ENCODE data around the gene LEFTY2. TPM values are rescaled to one million over a fixed set of nuclear protein-coding genes. Genes with fewer than 3 reads are reported as not detected.
A peak's percentile ranks its signal among the peaks of the same experiment; 100 is the strongest.
"Not testable (repeated sequence)": the region's sequence is repeated elsewhere in the genome, so short reads cannot be mapped to it uniquely, and the experiment has no call there.

Gene LEFTY2
- total RNA-seq, 2 donors from 2014 or later = 0.99 to 8.0 TPM

GRCh38 chr1:225888289-225888897 lies 52.6 kb downstream of the LEFTY2 start:
- no peak for DNase-seq
- Histone ChIP-seq H3K27me3 (no peaks in the 10 kb centered on the region), H3K9me3 (no peaks in the 10 kb centered on the region), H3K4me1 (peaks cover 68% of the 10 kb centered on the region), H3K36me3 (replicated peaks in 1 of 2; ENCODE audit: insufficient read depth in 1 of 2, low read depth in 2 of 2) (no peaks in the 10 kb centered on the region), H3K4me3 (no peak overlapping the region), H3K27ac (peak overlapping the region; percentile 93 to 96 (median 96))
- ATAC-seq = no peak
- WGBS, 2 donors = 69 to 78% methylated on average over 5 to 17 of the region's 18 CpGs
- intact Hi-C loops (cut with DNase I) = no loop called here
- TF ChIP-seq CTCF (IDR thresholded peaks at IDR 0.05) = no peak
- no peak for TF ChIP-seq POLR2A (IDR thresholded peaks at IDR 0.05)

GRCh38 chr1:225887554-225888288 lies 53.3 kb downstream of the LEFTY2 start:
- H3K36me3 ChIP-seq (replicated peaks in 1 of 2; ENCODE audit: insufficient read depth in 1 of 2, low read depth in 2 of 2); ATAC-seq; H3K9me3 ChIP-seq; H3K27me3 ChIP-seq; H3K4me3 ChIP-seq; intact Hi-C loops (cut with DNase I): not testable (repeated sequence)
- Histone ChIP-seq H3K27ac (peak overlapping the region; percentile 93 to 96 (median 96)), H3K4me1 (peaks cover 73% of the 10 kb centered on the region)
- peak in 1 of 4 donors; percentile 35 for DNase-seq
- WGBS, 2 donors = 16% methylated on average over 20 of the region's 56 CpGs; no CpG with 5 or more reads in 1 of the 2 donors

- intact Hi-C loops (cut with DNase I) = no loop called here
- DNase-seq (no peak), ATAC-seq (no peak)
- Histone ChIP-seq H3K36me3 (replicated peaks in 1 of 2; ENCODE audit: insufficient read depth in 1 of 2, low read depth in 2 of 2) (no peaks in the 10 kb centered on the region), H3K9me3 (no peaks in the 10 kb centered on the region), H3K4me3 (no peak overlapping the region), H3K4me1 (peaks cover 67% of the 10 kb centered on the region), H3K27me3 (no peaks in the 10 kb centered on the region), H3K27ac (peak overlapping the region in 3 of 4 donors; percentile 96)
- 77 to 84% methylated on average over 7 of the region's 7 CpGs for WGBS, 2 donors
- TF ChIP-seq POLR2A (IDR thresholded peaks at IDR 0.05) (no peak), CTCF (IDR thresholded peaks at IDR 0.05) (no peak)
These were observed 54.0 kb downstream of the LEFTY2 start for GRCh38 chr1:225887030-225887314.

Small RNA genes within 50 kb of the gene (microRNA-seq; reads per million reads assigned to microRNA genes)
- gene MIR6741 (ENCODE audit: borderline number of aligned reads in 2 of 2, borderline replicate concordance in 2 of 2) = 0.93 to 1.3 reads per million in 2 donors

Small RNA genes within 50 kb of the gene (small RNA-seq; reads per million reads assigned to genes)
- gene AL117348.1 = not detected
- not detected for gene NDUFA3P3

Other genes with a start within 250 kb of the LEFTY2 start
- 10 to 100 TPM; 48.5 to 86.6 TPM for gene SRP9, start 163.4 kb downstream of the LEFTY2 start, total RNA-seq
- 100 to 1,000 TPM; 109 to 136 TPM for gene EPHX1, start 131.1 kb downstream of the LEFTY2 start, total RNA-seq
- 100 to 1,000 TPM; 129 to 217 TPM for gene TMEM63A, start 58.8 kb downstream of the LEFTY2 start, total RNA-seq
- 100 to 1,000 TPM; 138 to 153 TPM for gene LEFTY1, start 52.1 kb downstream of the LEFTY2 start, total RNA-seq
- gene PYCR2, start 17.0 kb downstream of the LEFTY2 start, total RNA-seq = 10 to 100 TPM; 34.2 to 52.4 TPM
- 10 to 100 TPM; 11.9 to 13.7 TPM for gene SDE2, start 58.1 kb upstream of the LEFTY2 start, total RNA-seq
- 100 to 1,000 TPM; 163 to 211 TPM for gene H3-3A, start 121.5 kb upstream of the LEFTY2 start, total RNA-seq
- 10 to 100 TPM; 27.0 to 34.3 TPM for gene ACBD3, start 245.5 kb upstream of the LEFTY2 start, total RNA-seq